Measurements from ENCODE around the gene C9orf153.

DNA sequence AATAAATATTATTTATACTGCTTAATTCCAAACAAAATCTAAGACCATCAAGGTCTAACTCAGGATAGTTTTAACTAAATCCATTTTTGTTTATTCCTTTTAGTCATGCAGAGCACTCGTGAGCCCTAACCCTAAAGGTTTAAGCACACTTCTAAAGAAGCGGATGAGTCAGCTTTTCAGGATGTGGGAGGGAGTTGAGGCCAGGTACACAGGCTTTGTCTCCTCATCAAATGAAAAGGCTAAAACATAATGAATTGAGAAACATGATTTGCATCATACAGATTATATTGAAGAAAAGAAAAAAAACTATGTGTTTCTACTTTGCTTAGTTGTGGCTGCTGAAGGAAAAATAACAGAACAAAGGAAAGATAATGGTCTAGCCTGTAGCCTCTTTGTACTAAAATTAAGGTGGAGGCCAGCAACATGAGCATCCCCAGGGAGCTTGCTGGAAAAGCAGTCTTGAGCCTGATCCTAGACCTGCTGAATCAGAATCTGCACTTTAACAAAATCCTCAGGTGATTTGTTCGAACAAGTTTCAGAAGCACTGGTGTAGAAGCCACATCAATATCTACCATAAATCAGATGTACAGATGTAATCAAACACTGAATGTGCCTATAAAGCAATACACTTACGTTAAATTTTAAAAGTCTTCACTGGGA, 44.0 kb upstream of the C9orf153 start:
- TF ChIP-seq, protein P1, sequence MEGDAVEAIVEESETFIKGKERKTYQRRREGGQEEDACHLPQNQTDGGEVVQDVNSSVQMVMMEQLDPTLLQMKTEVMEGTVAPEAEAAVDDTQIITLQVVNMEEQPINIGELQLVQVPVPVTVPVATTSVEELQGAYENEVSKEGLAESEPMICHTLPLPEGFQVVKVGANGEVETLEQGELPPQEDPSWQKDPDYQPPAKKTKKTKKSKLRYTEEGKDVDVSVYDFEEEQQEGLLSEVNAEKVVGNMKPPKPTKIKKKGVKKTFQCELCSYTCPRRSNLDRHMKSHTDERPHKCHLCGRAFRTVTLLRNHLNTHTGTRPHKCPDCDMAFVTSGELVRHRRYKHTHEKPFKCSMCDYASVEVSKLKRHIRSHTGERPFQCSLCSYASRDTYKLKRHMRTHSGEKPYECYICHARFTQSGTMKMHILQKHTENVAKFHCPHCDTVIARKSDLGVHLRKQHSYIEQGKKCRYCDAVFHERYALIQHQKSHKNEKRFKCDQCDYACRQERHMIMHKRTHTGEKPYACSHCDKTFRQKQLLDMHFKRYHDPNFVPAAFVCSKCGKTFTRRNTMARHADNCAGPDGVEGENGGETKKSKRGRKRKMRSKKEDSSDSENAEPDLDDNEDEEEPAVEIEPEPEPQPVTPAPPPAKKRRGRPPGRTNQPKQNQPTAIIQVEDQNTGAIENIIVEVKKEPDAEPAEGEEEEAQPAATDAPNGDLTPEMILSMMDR (IDR thresholded peaks at IDR 0.05 in 4 of 5, conservative IDR thresholded peaks at IDR 0.05 in 1 of 5): no peak
- no peak for TF ChIP-seq POLR2A (IDR thresholded peaks at IDR 0.05)

All from gastrocnemius medialis (tissue), 4 donors.